ENCODE data around the gene PALLD. TPM values are rescaled to one million over a fixed set of nuclear protein-coding genes. Genes with fewer than 3 reads are reported as not detected.

The PALLD gene
- total and polyA plus RNA-seq, 2 donors (not counting 3 experiments of a cell fraction or from before 2014, with no cell fraction given), result 13.4 to 48.2 TPM

GRCh38 chr4:168506014-168506413 is 9.2 kb downstream of the PALLD start:
- no peak overlapping the region for H3K4me3 ChIP-seq (replicated peaks in 1 of 3; ENCODE audit: insufficient read depth in 1 of 3, low read depth in 1 of 3, low read length in 3 of 3)
- H3K27ac ChIP-seq (ENCODE audit: insufficient read depth, low read depth, low read length), result no peak overlapping the region
- intact Hi-C loops (cut with micrococcal nuclease) (no loop called here), dilution Hi-C loops (cut with MboI; ENCODE audit: extremely low pct_ligation_motif_present, low sequenced_read_pairs) (loop anchor here (25.0 kb wide), 1 partner anchor 406 kb away; no protein-coding TSS in a partner anchor)
- DNase-seq (ENCODE audit: low read depth, low spot score), result no peak
- H4K20me1 ChIP-seq (replicated peaks; ENCODE audit: control insufficient read depth, extremely low read depth, insufficient read depth, low read length), result no peaks in the 10 kb centered on the region
- ChIA-PET CTCF (interaction anchor here (1.9 to 4.5 kb wide), 2 partner anchors 9 to 416 kb away, joined by 5 to 18 read pairs; no protein-coding TSS in a partner anchor), POLR2A (no interaction called here)
- no peaks in the 10 kb centered on the region for H3K27me3 ChIP-seq (ENCODE audit: control insufficient read depth in 2 of 2, insufficient read depth in 2 of 2, low read length in 2 of 2)
- peaks cover 5% of the 10 kb centered on the region for H3K4me1 ChIP-seq (ENCODE audit: control insufficient read depth, extremely low read depth, insufficient read depth, low read length)
- no peak overlapping the region for H3K4me2 ChIP-seq (ENCODE audit: insufficient read depth, low read length)
- no peak overlapping the region for H2AFZ ChIP-seq (ENCODE audit: low read depth, low read length)
- no peaks in the 10 kb centered on the region for H3K9me1 ChIP-seq (replicated peaks; ENCODE audit: control insufficient read depth, extremely low read depth, insufficient read depth, low read length)
- TF ChIP-seq GATA2 (IDR thresholded peaks at IDR 0.05; ENCODE audit: insufficient read depth, insufficient read length, low read depth, low read length), result no peak
- TF ChIP-seq MYC (IDR thresholded peaks at IDR 0.05; ENCODE audit: low read depth, low read length), result no peak
- no peak for TF ChIP-seq POLR2AphosphoS5 (IDR thresholded peaks at IDR 0.05; ENCODE audit: insufficient read depth, low read depth, low read length)
- no peak for TF ChIP-seq FOS (IDR thresholded peaks at IDR 0.05; ENCODE audit: borderline replicate concordance, insufficient read depth, low read length)
- no peak for TF ChIP-seq EZH2 (IDR thresholded peaks at IDR 0.05; ENCODE audit: borderline replicate concordance, low read depth, low read length, severe bottlenecking)
- no peak for TF ChIP-seq JUN (IDR thresholded peaks at IDR 0.05; ENCODE audit: borderline replicate concordance, insufficient read depth, insufficient read length, low read depth)
- TF ChIP-seq POLR2A (IDR thresholded peaks at IDR 0.05; ENCODE audit: low read depth, low read length), result no peak
- TF ChIP-seq CTCF (IDR thresholded peaks at IDR 0.05; ENCODE audit: extremely low read depth in 1 of 2, insufficient read depth in 1 of 2, low read depth in 1 of 2, low read length in 2 of 2), result no peak
- TF ChIP-seq MAX (IDR thresholded peaks at IDR 0.05; ENCODE audit: insufficient read depth, insufficient read length), result no peak
- no peaks in the 10 kb centered on the region for H3K36me3 ChIP-seq (ENCODE audit: control insufficient read depth in 2 of 2, extremely low read depth in 1 of 2, insufficient read depth in 2 of 2, low read length in 2 of 2)
- no peaks in the 10 kb centered on the region for H3K79me2 ChIP-seq (ENCODE audit: control insufficient read depth, insufficient read depth, low read length)
- no peak overlapping the region for H3K9ac ChIP-seq (replicated peaks; ENCODE audit: extremely low read depth, insufficient read depth, low read length)
- FAIRE-seq, result no peak
- H3K9me3 ChIP-seq (replicated peaks; ENCODE audit: control insufficient read depth, insufficient read depth, low read length), result no peaks in the 10 kb centered on the region
- BruUV-seq (replicated peaks), result no TSS peak

All from endothelial cell of umbilical vein (primary cell).